GM23338 (cell line): Measurements from ENCODE around the gene TEKTIP1. TPM values are rescaled to one million over a fixed set of nuclear protein-coding genes. Genes with fewer than 3 reads are reported as not detected.
A peak's percentile ranks its signal among the peaks of the same experiment; 100 is the strongest.

Experiments
- ATAC-seq: fragments of 200-7000 bp; cut with Tn5 transposase; 3 replicates; pipeline ENCODE4 v1.9.1; 2020
- DNase-seq: peaks from one replicate; pipeline ENCODE4 v3.0.0-alpha.2; 2015; ENCODE audit warnings: low spot score
- H2AFZ ChIP-seq: fragments of 200-600 bp; sonication (generic); 2 replicates; pipeline ENCODE4 v1.8.0; 2016; ENCODE audit warnings: antibody characterized with exemption, mild to moderate bottlenecking, moderate library complexity
- H3F3A ChIP-seq: fragments of 200-600 bp; sonication (generic); replicated peaks from 2 replicates; pipeline ENCODE4 v1.8.0; 2017; ENCODE audit warnings: antibody characterized with exemption, mixed run types, low read depth
- H3K27ac ChIP-seq: fragments of 200-600 bp; sonication (generic); 2 replicates; pipeline ENCODE4 v1.6.1; 2016; ENCODE audit warnings: low read depth
- H3K27me3 ChIP-seq: fragments of 200-600 bp; sonication (generic); 2 replicates; pipeline ENCODE4 v1.8.0; 2016; ENCODE audit warnings: mild to moderate bottlenecking, mixed run types, moderate library complexity; ENCODE audit not compliant: insufficient read depth
- H3K36me3 ChIP-seq: fragments of 200-600 bp; sonication (generic); 2 replicates; pipeline ENCODE4 v1.8.0; 2016; ENCODE audit warnings: mild to moderate bottlenecking; ENCODE audit not compliant: insufficient read depth
- H3K4me1 ChIP-seq: fragments of 200-600 bp; sonication (generic); 2 replicates; pipeline ENCODE4 v1.8.0; 2016; ENCODE audit warnings: mild to moderate bottlenecking, moderate library complexity; ENCODE audit not compliant: insufficient read depth
- H3K4me2 ChIP-seq: fragments of 200-600 bp; sonication (generic); 2 replicates; pipeline ENCODE4 v1.7.1; 2017; ENCODE audit warnings: mixed run types
- H3K4me3 ChIP-seq: fragments of 200-600 bp; sonication (generic); 2 replicates; pipeline ENCODE4 v1.6.1; 2016; ENCODE audit warnings: mixed run types
- H3K79me2 ChIP-seq: fragments of 200-600 bp; sonication (generic); replicated peaks from 2 replicates; pipeline ENCODE4 v1.8.0; 2017; ENCODE audit warnings: mild to moderate bottlenecking; ENCODE audit not compliant: insufficient read depth
- H3K9me2 ChIP-seq: fragments of 200-600 bp; sonication (generic); 2 replicates; pipeline ENCODE4 v1.8.0; 2017; ENCODE audit not compliant: insufficient read depth
- H4K20me1 ChIP-seq: fragments of 200-600 bp; sonication (generic); replicated peaks from 2 replicates; pipeline ENCODE4 v1.8.0; 2017; ENCODE audit warnings: mild to moderate bottlenecking; ENCODE audit not compliant: insufficient read depth
- H3K27ac Mint-ChIP-seq: 2 replicates; pipeline ENCODE4 v1.8.0; 2020; ENCODE audit warnings: inconsistent platforms, mild to moderate bottlenecking, moderate library complexity, mixed read lengths
- H3K27me3 Mint-ChIP-seq: 3 replicates; pipeline ENCODE4 v1.8.0; 2022; ENCODE audit warnings: low read depth, mild to moderate bottlenecking, moderate library complexity, mixed read lengths, inconsistent platforms; ENCODE audit not compliant: insufficient read depth, poor library complexity
- H3K36me3 Mint-ChIP-seq: 3 replicates; pipeline ENCODE4 v1.8.0; 2021; ENCODE audit warnings: low read depth, mild to moderate bottlenecking, inconsistent platforms, moderate library complexity, mixed read lengths
- H3K4me1 Mint-ChIP-seq: 3 replicates; pipeline ENCODE4 v1.8.0; 2020; ENCODE audit warnings: mild to moderate bottlenecking, inconsistent platforms, mixed read lengths
- H3K4me3 Mint-ChIP-seq: 3 replicates; pipeline ENCODE4 v1.8.0; 2021; ENCODE audit warnings: moderate library complexity, mild to moderate bottlenecking, inconsistent platforms, mixed read lengths
- H3K9me3 Mint-ChIP-seq: 3 replicates; pipeline ENCODE4 v1.8.0; 2020; ENCODE audit warnings: moderate library complexity, mild to moderate bottlenecking, inconsistent platforms, mixed read lengths
- CREB1 ChIP-seq: fragments of 250-450 bp; sonication (Bioruptor Pico); IDR thresholded peaks from 2 replicates; pipeline ENCODE4 v1.5.0; 2020; ENCODE audit warnings: low read depth, mild to moderate bottlenecking, moderate library complexity
- CTCF ChIP-seq, 2 experiments: fragments of 200-600 bp in 1 of 2; sonication (generic) in 1 of 2; conservative IDR thresholded peaks; 2 replicates each; pipeline versions ENCODE4 v1.5.1 to v1.6.1; 2016 to 2017; ENCODE audit warnings: antibody characterized with exemption in 2 of 2, low read depth in 2 of 2, mild to moderate bottlenecking in 2 of 2, moderate library complexity in 1 of 2
- EZH2 ChIP-seq: fragments of 200-600 bp; sonication (generic); IDR thresholded peaks from one replicate; pipeline ENCODE4 v1.8.0; 2017; ENCODE audit warnings: antibody characterized with exemption, mild to moderate bottlenecking, low read depth; ENCODE audit not compliant: unreplicated experiment
- EZH2phosphoT487 ChIP-seq: fragments of 200-600 bp; sonication (generic); IDR thresholded peaks from one replicate; pipeline ENCODE4 v1.8.1; 2018; ENCODE audit warnings: antibody characterized with exemption; ENCODE audit not compliant: unreplicated experiment
- NANOG ChIP-seq: IDR thresholded peaks from 2 replicates; pipeline ENCODE4 v1.6.1; 2016; ENCODE audit warnings: antibody characterized with exemption, borderline replicate concordance
- POLR2AphosphoS5 ChIP-seq: IDR thresholded peaks from 2 replicates; pipeline ENCODE4 v1.6.1; 2016; ENCODE audit warnings: antibody characterized with exemption, low read depth
- REST ChIP-seq: IDR thresholded peaks from one replicate; pipeline ENCODE4 v1.6.1; 2018; ENCODE audit warnings: antibody characterized with exemption; ENCODE audit not compliant: unreplicated experiment
- STAT1 ChIP-seq: IDR thresholded peaks from one replicate; pipeline ENCODE4 v1.6.1; 2016; ENCODE audit warnings: antibody characterized with exemption; ENCODE audit not compliant: unreplicated experiment
- ZNF331 ChIP-seq: fragments of 250-450 bp; sonication (Bioruptor Pico); IDR thresholded peaks from 2 replicates; pipeline ENCODE4 v1.5.0; 2020; ENCODE audit warnings: low read depth, mild to moderate bottlenecking, moderate library complexity
- ZNF462 ChIP-seq: fragments of 250-450 bp; sonication (Bioruptor Pico); IDR thresholded peaks from 2 replicates; pipeline ENCODE4 v1.5.0; 2020; ENCODE audit warnings: mild to moderate bottlenecking, moderate library complexity
- polyA plus RNA-seq: library from polyadenylated mRNA; unstranded; fragments of >200 nt; fragmentation: Nextera tagmentation; extraction: Ambion mirVana; gene quantifications from 2 replicates; pipeline ENCODE4 v1.2.1, GENCODE V29; 2016
- total RNA-seq: library from RNA; depleted of rRNA; stranded (reverse); fragments of >200 nt; shearing (Covaris generic); gene quantifications from 2 replicates; pipeline ENCODE4 v1.2.3, GENCODE V29; 2014

Gene TEKTIP1
- total and polyA plus RNA-seq, 2 experiments from 2014 or later: not detected

- TF ChIP-seq ZNF462 (no peak), CTCF (conservative IDR thresholded peaks at IDR 0.05; ENCODE audit: low read depth in 2 of 2) (no peak), NANOG (no peak)
Observed at GRCh38 chr19:3493651-3494050, 45.3 kb upstream of the TEKTIP1 start (continued).

- Mint-ChIP-seq H3K4me1 (peaks cover 1% of the 10 kb centered on the region; the same call in 1 of the 3 replicates), H3K4me3 (no peak overlapping the region), H3K9me3 (no peaks in the 10 kb centered on the region; the same call in 2 of the 3 replicates), H3K27ac (no peak overlapping the region), H3K27me3 (peaks cover 8% of the 10 kb centered on the region), H3K36me3 (peaks cover 49% of the 10 kb centered on the region)
- H3K9me2 ChIP-seq: no peaks in the 10 kb centered on the region
- 0 out of 2 replicates have a peak, but pooled peaks cover 4% of the 10 kb centered on the region for H3F3A ChIP-seq
- H3K4me2 ChIP-seq: no peak overlapping the region
- H3K4me3 ChIP-seq: no peak overlapping the region
- H3K27me3 ChIP-seq: no peaks in the 10 kb centered on the region
- H3K4me1 ChIP-seq: 0 out of 2 replicates have a peak, but pooled peaks cover under 1% of the 10 kb centered on the region
- no peak overlapping the region for H2AFZ ChIP-seq
- peaks cover 15% of the 10 kb centered on the region for H3K79me2 ChIP-seq
- ATAC-seq: peak; percentile 99
- DNase-seq: peak; percentile 86
- H3K36me3 ChIP-seq: peaks cover 5% of the 10 kb centered on the region; the same call in 1 of the 2 replicates
- TF ChIP-seq ZNF331 (no peak), CREB1 (no peak), REST (no peak), POLR2AphosphoS5 (no peak), EZH2 (no peak), EZH2phosphoT487 (no peak), STAT1 (no peak)
- no peak overlapping the region for H3K27ac ChIP-seq
- peaks cover 1% of the 10 kb centered on the region; the same call in 1 of the 2 replicates for H4K20me1 ChIP-seq
Observed at GRCh38 chr19:3494051-3494450, 44.9 kb upstream of the TEKTIP1 start.
